Measurements from ENCODE around the gene LMO7. TPM values are rescaled to one million over a fixed set of nuclear protein-coding genes. Genes with fewer than 3 reads are reported as not detected.
"Not testable (repeated sequence)": the region's sequence is repeated elsewhere in the genome, so short reads cannot be mapped to it uniquely, and the experiment has no call there.

Gene LMO7
- total RNA-seq, 4 donors from 2014 or later = 75.2 to 127 (median 87.0) TPM

DNA sequence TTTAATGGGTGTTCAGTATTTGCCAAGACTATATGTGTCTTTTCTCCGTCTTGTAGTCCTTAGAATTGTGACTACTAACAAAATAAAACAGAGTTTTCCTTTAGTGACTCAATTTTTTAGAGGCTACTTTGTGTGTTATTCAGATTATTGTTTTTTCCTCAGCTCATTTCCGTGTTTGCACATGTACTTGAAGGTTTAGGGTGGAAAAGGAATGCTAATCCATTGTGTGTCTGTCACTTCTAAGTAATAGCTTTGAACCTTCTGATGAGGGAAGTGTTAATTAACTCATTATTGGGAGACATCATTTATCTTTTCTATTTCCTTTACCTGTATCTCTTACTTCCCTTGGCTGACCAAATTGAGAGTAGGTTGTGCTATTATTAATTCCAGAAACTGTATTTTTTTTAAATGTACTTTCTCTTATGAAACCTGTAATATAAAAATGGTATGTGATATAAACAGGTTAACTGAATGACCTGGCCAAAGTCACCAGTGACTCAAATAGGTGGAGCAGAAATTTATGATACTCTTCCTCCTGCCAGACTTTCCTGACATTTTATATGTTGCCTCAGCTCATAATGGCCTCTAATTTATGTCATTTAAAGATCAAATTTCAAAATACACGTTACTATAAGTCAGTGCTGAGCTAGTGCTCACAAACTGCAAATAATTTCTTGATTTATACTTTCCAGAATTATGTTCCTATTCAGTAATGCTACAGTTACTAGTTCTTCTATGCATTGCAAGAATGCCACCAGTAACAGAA, 88.8 kb downstream of the LMO7 start:
- Histone ChIP-seq H3K4me1 (no peaks in the 10 kb centered on the region), H3K36me3 (no peaks in the 10 kb centered on the region), H3K27ac (no peak overlapping the region), H3K4me3 (no peak overlapping the region), H3K27me3 (no peaks in the 10 kb centered on the region), H3K9me3 (no peaks in the 10 kb centered on the region)
- TF ChIP-seq POLR2A (IDR thresholded peaks at IDR 0.05) = no peak
- no peak for TF ChIP-seq POLR2AphosphoS5 (IDR thresholded peaks at IDR 0.05)
- TF ChIP-seq, protein P1, sequence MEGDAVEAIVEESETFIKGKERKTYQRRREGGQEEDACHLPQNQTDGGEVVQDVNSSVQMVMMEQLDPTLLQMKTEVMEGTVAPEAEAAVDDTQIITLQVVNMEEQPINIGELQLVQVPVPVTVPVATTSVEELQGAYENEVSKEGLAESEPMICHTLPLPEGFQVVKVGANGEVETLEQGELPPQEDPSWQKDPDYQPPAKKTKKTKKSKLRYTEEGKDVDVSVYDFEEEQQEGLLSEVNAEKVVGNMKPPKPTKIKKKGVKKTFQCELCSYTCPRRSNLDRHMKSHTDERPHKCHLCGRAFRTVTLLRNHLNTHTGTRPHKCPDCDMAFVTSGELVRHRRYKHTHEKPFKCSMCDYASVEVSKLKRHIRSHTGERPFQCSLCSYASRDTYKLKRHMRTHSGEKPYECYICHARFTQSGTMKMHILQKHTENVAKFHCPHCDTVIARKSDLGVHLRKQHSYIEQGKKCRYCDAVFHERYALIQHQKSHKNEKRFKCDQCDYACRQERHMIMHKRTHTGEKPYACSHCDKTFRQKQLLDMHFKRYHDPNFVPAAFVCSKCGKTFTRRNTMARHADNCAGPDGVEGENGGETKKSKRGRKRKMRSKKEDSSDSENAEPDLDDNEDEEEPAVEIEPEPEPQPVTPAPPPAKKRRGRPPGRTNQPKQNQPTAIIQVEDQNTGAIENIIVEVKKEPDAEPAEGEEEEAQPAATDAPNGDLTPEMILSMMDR (IDR thresholded peaks at IDR 0.05) = no peak
- no peak for TF ChIP-seq EP300 (IDR thresholded peaks at IDR 0.05)
- DNase-seq (ENCODE audit: low spot score in 2 of 2) = no peak
- 46% methylated on average over 3 of the region's 3 CpGs for WGBS

DNA sequence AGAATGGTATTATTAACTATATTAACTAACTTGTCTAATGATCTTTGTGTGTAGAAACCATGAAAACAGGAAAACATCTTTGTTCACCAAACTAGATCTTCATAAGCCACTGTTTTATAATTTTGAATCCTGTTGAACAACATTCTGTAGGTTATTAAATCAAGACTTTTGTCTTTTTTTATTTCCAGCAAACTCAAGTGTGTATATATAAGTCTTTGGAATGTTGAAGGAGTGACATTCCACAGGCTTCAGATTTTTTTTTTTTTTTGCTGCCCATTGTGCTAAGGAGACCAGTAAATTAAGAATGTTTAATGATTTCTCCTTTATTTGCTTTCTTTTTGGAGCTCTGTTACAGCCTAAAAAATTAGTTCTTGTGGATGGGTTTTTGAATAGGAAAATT, 89.6 kb downstream of the LMO7 start:
- no peak for DNase-seq (ENCODE audit: low spot score in 2 of 2)
- Histone ChIP-seq H3K4me3 (no peak overlapping the region), H3K27ac (no peak overlapping the region), H3K4me1 (no peaks in the 10 kb centered on the region), H3K9me3 (no peaks in the 10 kb centered on the region), H3K27me3 (no peaks in the 10 kb centered on the region), H3K36me3 (no peaks in the 10 kb centered on the region)
- no peak for TF ChIP-seq POLR2A (IDR thresholded peaks at IDR 0.05)
- no peak for TF ChIP-seq POLR2AphosphoS5 (IDR thresholded peaks at IDR 0.05)
- TF ChIP-seq EP300 (IDR thresholded peaks at IDR 0.05) = no peak
- TF ChIP-seq, protein P1 (IDR thresholded peaks at IDR 0.05) = no peak

DNA sequence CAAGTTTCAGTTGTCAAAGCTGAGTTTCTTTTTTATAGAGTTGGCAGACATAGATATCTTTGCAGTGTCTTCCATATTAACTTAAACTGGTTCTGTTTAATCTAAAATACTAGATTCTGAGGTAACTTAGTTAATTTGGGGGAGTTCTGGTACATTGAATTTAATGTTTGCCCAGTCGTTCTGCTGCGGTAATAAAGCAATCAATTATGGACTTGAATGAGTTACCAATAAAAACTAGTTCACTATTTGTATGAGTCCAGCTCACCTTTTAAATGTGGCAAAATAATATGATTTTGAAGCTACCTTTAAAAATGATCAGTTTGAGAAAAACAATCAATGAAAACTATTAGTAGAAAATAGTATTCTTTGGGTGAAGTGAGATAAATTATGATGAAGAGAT, 90.2 kb downstream of the LMO7 start:
- H3K9me3 ChIP-seq = no peaks in the 10 kb centered on the region
- H3K4me3 ChIP-seq = no peak overlapping the region
- TF ChIP-seq, protein P1 (IDR thresholded peaks at IDR 0.05) = no peak
- no peak for TF ChIP-seq POLR2AphosphoS5 (IDR thresholded peaks at IDR 0.05)
- TF ChIP-seq EP300 (IDR thresholded peaks at IDR 0.05) = no peak
- TF ChIP-seq POLR2A (IDR thresholded peaks at IDR 0.05) = no peak
- no peak overlapping the region for H3K27ac ChIP-seq
- no peaks in the 10 kb centered on the region for H3K4me1 ChIP-seq
- WGBS = 83% methylated on average over 2 of the region's 2 CpGs
- DNase-seq (ENCODE audit: low spot score in 2 of 2) = no peak
- H3K27me3 ChIP-seq = no peaks in the 10 kb centered on the region
- no peaks in the 10 kb centered on the region for H3K36me3 ChIP-seq

DNA sequence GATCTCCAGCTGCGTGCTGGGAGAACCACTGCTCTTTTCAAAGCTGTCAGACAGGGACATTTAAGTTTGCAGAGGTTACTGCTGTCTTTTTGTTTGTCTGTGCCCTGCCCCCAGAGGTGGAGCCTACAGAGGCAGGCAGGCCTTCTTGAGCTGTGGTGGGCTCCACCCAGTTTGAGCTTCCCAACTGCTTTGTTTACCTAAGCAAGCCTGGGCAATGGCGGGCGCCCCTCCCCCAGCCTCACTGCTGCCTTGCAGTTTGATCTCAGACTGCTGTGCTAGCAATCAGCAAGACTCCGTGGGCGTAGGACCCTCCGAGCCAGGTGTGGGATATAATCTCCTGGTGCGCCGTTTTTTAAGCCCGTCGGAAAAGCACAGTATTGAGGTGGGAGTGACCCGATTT, 97.0 kb downstream of the LMO7 start:
- not testable (repeated sequence) for H3K4me1 ChIP-seq; H3K27me3 ChIP-seq; H3K27ac ChIP-seq; H3K36me3 ChIP-seq; H3K9me3 ChIP-seq; H3K4me3 ChIP-seq; DNase-seq (ENCODE audit: low spot score in 2 of 2)
- WGBS = 100% methylated on average over 1 of the region's 11 CpGs

DNA sequence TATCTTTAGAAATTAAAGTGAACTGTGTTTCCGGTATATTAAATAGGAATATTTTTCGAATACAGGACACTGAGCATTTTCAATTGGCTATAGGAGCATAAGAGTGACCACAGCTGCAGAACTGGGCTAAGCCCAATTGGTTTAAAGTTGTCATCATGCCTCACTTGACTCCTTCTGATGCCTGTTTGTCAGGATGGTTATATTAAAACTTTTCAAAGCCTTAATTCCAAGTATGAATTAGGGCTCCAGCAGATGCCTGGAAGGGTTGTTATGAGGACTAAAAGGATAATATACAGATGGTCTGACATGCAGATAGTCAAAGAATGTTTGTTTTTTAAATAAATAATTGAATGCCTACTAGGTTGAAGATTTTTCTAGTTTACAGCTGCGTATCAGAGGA, 100.0 kb downstream of the LMO7 start:
- H3K27me3 ChIP-seq = no peaks in the 10 kb centered on the region
- no peak overlapping the region for H3K27ac ChIP-seq
- no peaks in the 10 kb centered on the region for H3K4me1 ChIP-seq
- H3K36me3 ChIP-seq = no peaks in the 10 kb centered on the region
- WGBS = 73% methylated on average over 3 of the region's 3 CpGs
- H3K9me3 ChIP-seq = no peaks in the 10 kb centered on the region
- DNase-seq (ENCODE audit: low spot score in 2 of 2) = no peak
- H3K4me3 ChIP-seq = no peak overlapping the region
- TF ChIP-seq POLR2AphosphoS5 (IDR thresholded peaks at IDR 0.05) (no peak), POLR2A (IDR thresholded peaks at IDR 0.05) (no peak), EP300 (IDR thresholded peaks at IDR 0.05) (no peak)
- TF ChIP-seq, protein P1 (IDR thresholded peaks at IDR 0.05) = no peak

DNA sequence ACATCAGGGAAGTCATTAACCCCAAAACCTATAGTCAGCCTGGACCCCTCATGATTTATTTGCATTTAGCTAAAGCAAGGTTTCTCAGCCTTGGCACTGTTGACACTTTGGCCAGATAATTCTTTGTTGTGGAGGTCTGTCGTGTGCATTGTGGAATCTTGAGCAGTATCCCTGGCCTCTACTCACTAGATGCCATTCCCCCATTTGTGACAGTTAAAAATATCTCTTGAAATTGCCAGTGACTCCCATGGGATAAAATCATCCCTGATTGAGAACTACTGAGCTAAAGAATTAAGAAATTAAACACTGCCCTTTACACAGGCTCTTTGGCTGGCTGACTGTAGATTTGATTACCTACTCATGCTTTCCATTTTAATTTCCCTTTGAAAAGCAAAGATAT, 102.7 kb downstream of the LMO7 start:
- no peaks in the 10 kb centered on the region for H3K27me3 ChIP-seq
- H3K4me1 ChIP-seq = no peaks in the 10 kb centered on the region
- 85% methylated on average over 1 of the region's 1 CpG for WGBS
- no peak for TF ChIP-seq EP300 (IDR thresholded peaks at IDR 0.05)
- TF ChIP-seq POLR2AphosphoS5 (IDR thresholded peaks at IDR 0.05) = no peak
- no peak for TF ChIP-seq POLR2A (IDR thresholded peaks at IDR 0.05)
- no peaks in the 10 kb centered on the region for H3K9me3 ChIP-seq
- H3K36me3 ChIP-seq = no peaks in the 10 kb centered on the region
- no peak overlapping the region for H3K4me3 ChIP-seq
- H3K27ac ChIP-seq = no peak overlapping the region
- no peak for DNase-seq (ENCODE audit: low spot score in 2 of 2)
